Caco-2 (cell line): Measurements from ENCODE around the gene DAB1. TPM values are rescaled to one million over a fixed set of nuclear protein-coding genes. Genes with fewer than 3 reads are reported as not detected.

Experiments used
- BruUV-seq: library from RNA; stranded (reverse); fragments of 400-500 nt; replicated peaks from 2 replicates; lab custom pipeline; 2021; lab: Mats Ljungman, UMichigan
- CTCF ChIA-PET: fragments of 300-600 bp; sonication (Branson Sonifier 250); formaldehyde crosslinking; loops from one replicate; lab custom pipeline; 2022; ENCODE audit warnings: antibody characterized with exemption; lab: Charles Lee
- POLR2A ChIA-PET: fragments of 300-600 bp; sonication (Branson Sonifier 250); formaldehyde crosslinking; loops from one replicate; lab custom pipeline; 2022; ENCODE audit warnings: antibody characterized with exemption; lab: Charles Lee
- DNase-seq, 2 experiments: peaks; one replicate each; pipeline versions ENCODE4 v3.0.0 to v3.0.0-alpha.2; 2020 to 2022
- H3K27me3 ChIP-seq: replicated peaks from 2 replicates; pipeline ENCODE4 v1.6.0; 2011; ENCODE audit warnings: low read length; ENCODE audit not compliant: control insufficient read depth, insufficient read depth
- H3K36me3 ChIP-seq: 2 replicates; pipeline ENCODE4 v1.5.1; 2011; ENCODE audit warnings: low read length; ENCODE audit not compliant: control insufficient read depth, insufficient read depth
- H3K4me1 ChIP-seq: fragments of 250-450 bp; sonication (Bioruptor Pico); 2 replicates; pipeline ENCODE4 v1.5.1; 2020; ENCODE audit warnings: mild to moderate bottlenecking
- H3K4me3 ChIP-seq: 2 replicates; pipeline ENCODE4 v1.5.1; 2011; ENCODE audit warnings: low read depth, mild to moderate bottlenecking, control low read depth, low read length
- H3K9me3 ChIP-seq: fragments of 250-450 bp; sonication (Bioruptor Pico); 2 replicates; pipeline ENCODE4 v1.5.1; 2020; ENCODE audit warnings: mild to moderate bottlenecking, moderate library complexity
- H3K27ac Mint-ChIP-seq: one replicate; pipeline ENCODE4 v1.8.0; 2022; ENCODE audit warnings: mixed read lengths; ENCODE audit not compliant: unreplicated experiment
- H3K27me3 Mint-ChIP-seq: one replicate; pipeline ENCODE4 v1.8.0; 2022; ENCODE audit warnings: mixed read lengths; ENCODE audit not compliant: insufficient read depth, unreplicated experiment
- H3K36me3 Mint-ChIP-seq: one replicate; pipeline ENCODE4 v1.8.0; 2022; ENCODE audit warnings: mild to moderate bottlenecking, mixed read lengths; ENCODE audit not compliant: insufficient read depth, unreplicated experiment
- H3K4me1 Mint-ChIP-seq: one replicate; pipeline ENCODE4 v1.8.0; 2022; ENCODE audit warnings: low read depth, mixed read lengths; ENCODE audit not compliant: unreplicated experiment
- H3K4me3 Mint-ChIP-seq: one replicate; pipeline ENCODE4 v1.8.0; 2022; ENCODE audit warnings: mild to moderate bottlenecking, moderate library complexity, mixed read lengths; ENCODE audit not compliant: unreplicated experiment
- H3K9me3 Mint-ChIP-seq: one replicate; pipeline ENCODE4 v1.8.0; 2022; ENCODE audit warnings: mixed read lengths; ENCODE audit not compliant: unreplicated experiment
- CTCF ChIP-seq, 2 experiments: fragments of 200-600 bp in 1 of 2; IDR thresholded peaks; 1 replicate in 1 of 2; 2 replicates in 1 of 2; pipeline versions ENCODE4 v1.5.1 to v1.8.0; 2011 to 2022; ENCODE audit warnings: antibody characterized with exemption in 1 of 2, control low read depth in 1 of 2, inconsistent platforms in 1 of 2, low read depth in 1 of 2, low read length in 1 of 2, mild to moderate bottlenecking in 1 of 2, moderate library complexity in 1 of 2; ENCODE audit not compliant: insufficient read depth in 1 of 2, severe bottlenecking in 1 of 2, unreplicated experiment in 1 of 2
- intact Hi-C: fragments of 100-400 bp; cut with micrococcal nuclease; formaldehyde crosslinking; loops from one replicate; pipeline ENCODE4 v1.10.0; 2022; ENCODE audit not compliant: unreplicated experiment
- total RNA-seq: library from RNA; stranded (reverse); gene quantifications from 2 replicates; pipeline ENCODE4 v1.2.3, GENCODE V29; 2022

The DAB1 gene
- total RNA-seq, 1 experiment from 2014 or later = 0.32 TPM

GRCh38 chr1:56970280-56970679 lies 453.6 kb downstream of the DAB1 start:
- CTCF ChIA-PET = no interaction called here
- H3K27me3 ChIP-seq = no peaks in the 10 kb centered on the region
- BruUV-seq = no TSS peak
- Mint-ChIP-seq H3K27ac (peak overlapping the region; percentile 12), H3K27me3 (no peaks in the 10 kb centered on the region), H3K4me3 (no peak overlapping the region), H3K9me3 (no peaks in the 10 kb centered on the region), H3K4me1 (peaks cover 9% of the 10 kb centered on the region), H3K36me3 (no peaks in the 10 kb centered on the region)
- no peak overlapping the region for H3K4me3 ChIP-seq
- POLR2A ChIA-PET = no interaction called here
- intact Hi-C loops = no loop called here
- TF ChIP-seq CTCF (IDR thresholded peaks at IDR 0.05; ENCODE audit: insufficient read depth in 1 of 2, low read depth in 1 of 2, low read length in 1 of 2, severe bottlenecking in 1 of 2, unreplicated experiment in 1 of 2) = no peak
- H3K9me3 ChIP-seq = no peaks in the 10 kb centered on the region
- peak in 1 of 2 experiments; percentile 11 for DNase-seq
- no peaks in the 10 kb centered on the region for H3K36me3 ChIP-seq
- peaks cover 6% of the 10 kb centered on the region; the same call in 1 of the 2 replicates for H3K4me1 ChIP-seq

- H3K9me3 Mint-ChIP-seq = no peaks in the 10 kb centered on the region
- Histone ChIP-seq H3K27me3 (no peaks in the 10 kb centered on the region), H3K36me3 (no peaks in the 10 kb centered on the region), H3K4me3 (no peak overlapping the region), H3K9me3 (no peaks in the 10 kb centered on the region), H3K4me1 (peaks cover 6% of the 10 kb centered on the region; the same call in 1 of the 2 replicates)
- intact Hi-C loops = no loop called here
- ChIA-PET CTCF (no interaction called here), POLR2A (no interaction called here)
- peaks cover 18% of the 10 kb centered on the region for H3K4me1 Mint-ChIP-seq
- DNase-seq = no peak
- H3K27me3 Mint-ChIP-seq = no peaks in the 10 kb centered on the region
- no peak overlapping the region for H3K27ac Mint-ChIP-seq
- no peak overlapping the region for H3K4me3 Mint-ChIP-seq
- TF ChIP-seq CTCF (IDR thresholded peaks at IDR 0.05; ENCODE audit: insufficient read depth in 1 of 2, low read depth in 1 of 2, low read length in 1 of 2, severe bottlenecking in 1 of 2, unreplicated experiment in 1 of 2) = no peak
- no TSS peak for BruUV-seq
- no peaks in the 10 kb centered on the region for H3K36me3 Mint-ChIP-seq
Measured at GRCh38 chr1:56968878-56969495, 454.9 kb downstream of the DAB1 start.

GRCh38 chr1:56967900-56968832 lies 455.7 kb downstream of the DAB1 start:
- no peaks in the 10 kb centered on the region for H3K27me3 Mint-ChIP-seq
- Histone ChIP-seq H3K4me3 (no peak overlapping the region), H3K27me3 (no peaks in the 10 kb centered on the region), H3K36me3 (no peaks in the 10 kb centered on the region), H3K4me1 (peaks cover 6% of the 10 kb centered on the region; the same call in 1 of the 2 replicates), H3K9me3 (no peaks in the 10 kb centered on the region)
- intact Hi-C loops = no loop called here
- H3K27ac Mint-ChIP-seq = no peak overlapping the region
- TF ChIP-seq CTCF (IDR thresholded peaks at IDR 0.05; ENCODE audit: insufficient read depth in 1 of 2, low read depth in 1 of 2, low read length in 1 of 2, severe bottlenecking in 1 of 2, unreplicated experiment in 1 of 2) = peak; percentile 19 to 49
- no peak overlapping the region for H3K4me3 Mint-ChIP-seq
- peaks cover 18% of the 10 kb centered on the region for H3K4me1 Mint-ChIP-seq
- DNase-seq = peak in 1 of 2 experiments; percentile 45
- CTCF ChIA-PET = no interaction called here
- no TSS peak for BruUV-seq
- H3K36me3 Mint-ChIP-seq = no peaks in the 10 kb centered on the region
- H3K9me3 Mint-ChIP-seq = no peaks in the 10 kb centered on the region
- POLR2A ChIA-PET = no interaction called here
